GM23338 (cell line): Measurements from ENCODE around the gene DLG2. TPM values are rescaled to one million over a fixed set of nuclear protein-coding genes. Genes with fewer than 3 reads are reported as not detected.

ENCODE experiments used
- ATAC-seq: fragments of 200-7000 bp; cut with Tn5 transposase; 3 replicates; pipeline ENCODE4 v1.9.1; 2020
- DNase-seq: peaks from one replicate; pipeline ENCODE4 v3.0.0-alpha.2; 2015; ENCODE audit warnings: low spot score
- H2AFZ ChIP-seq: fragments of 200-600 bp; sonication (generic); 2 replicates; pipeline ENCODE4 v1.8.0; 2016; ENCODE audit warnings: antibody characterized with exemption, mild to moderate bottlenecking, moderate library complexity
- H3F3A ChIP-seq: fragments of 200-600 bp; sonication (generic); replicated peaks from 2 replicates; pipeline ENCODE4 v1.8.0; 2017; ENCODE audit warnings: antibody characterized with exemption, mixed run types, low read depth
- H3K27ac ChIP-seq: fragments of 200-600 bp; sonication (generic); 2 replicates; pipeline ENCODE4 v1.6.1; 2016; ENCODE audit warnings: low read depth
- H3K27me3 ChIP-seq: fragments of 200-600 bp; sonication (generic); 2 replicates; pipeline ENCODE4 v1.8.0; 2016; ENCODE audit warnings: mild to moderate bottlenecking, mixed run types, moderate library complexity; ENCODE audit not compliant: insufficient read depth
- H3K36me3 ChIP-seq: fragments of 200-600 bp; sonication (generic); 2 replicates; pipeline ENCODE4 v1.8.0; 2016; ENCODE audit warnings: mild to moderate bottlenecking; ENCODE audit not compliant: insufficient read depth
- H3K4me1 ChIP-seq: fragments of 200-600 bp; sonication (generic); 2 replicates; pipeline ENCODE4 v1.8.0; 2016; ENCODE audit warnings: mild to moderate bottlenecking, moderate library complexity; ENCODE audit not compliant: insufficient read depth
- H3K4me2 ChIP-seq: fragments of 200-600 bp; sonication (generic); 2 replicates; pipeline ENCODE4 v1.7.1; 2017; ENCODE audit warnings: mixed run types
- H3K4me3 ChIP-seq: fragments of 200-600 bp; sonication (generic); 2 replicates; pipeline ENCODE4 v1.6.1; 2016; ENCODE audit warnings: mixed run types
- H3K79me2 ChIP-seq: fragments of 200-600 bp; sonication (generic); replicated peaks from 2 replicates; pipeline ENCODE4 v1.8.0; 2017; ENCODE audit warnings: mild to moderate bottlenecking; ENCODE audit not compliant: insufficient read depth
- H3K9me2 ChIP-seq: fragments of 200-600 bp; sonication (generic); 2 replicates; pipeline ENCODE4 v1.8.0; 2017; ENCODE audit not compliant: insufficient read depth
- H4K20me1 ChIP-seq: fragments of 200-600 bp; sonication (generic); replicated peaks from 2 replicates; pipeline ENCODE4 v1.8.0; 2017; ENCODE audit warnings: mild to moderate bottlenecking; ENCODE audit not compliant: insufficient read depth
- H3K27ac Mint-ChIP-seq: 2 replicates; pipeline ENCODE4 v1.8.0; 2020; ENCODE audit warnings: inconsistent platforms, mild to moderate bottlenecking, moderate library complexity, mixed read lengths
- H3K27me3 Mint-ChIP-seq: 3 replicates; pipeline ENCODE4 v1.8.0; 2022; ENCODE audit warnings: low read depth, mild to moderate bottlenecking, moderate library complexity, mixed read lengths, inconsistent platforms; ENCODE audit not compliant: insufficient read depth, poor library complexity
- H3K36me3 Mint-ChIP-seq: 3 replicates; pipeline ENCODE4 v1.8.0; 2021; ENCODE audit warnings: low read depth, mild to moderate bottlenecking, inconsistent platforms, moderate library complexity, mixed read lengths
- H3K4me1 Mint-ChIP-seq: 3 replicates; pipeline ENCODE4 v1.8.0; 2020; ENCODE audit warnings: mild to moderate bottlenecking, inconsistent platforms, mixed read lengths
- H3K4me3 Mint-ChIP-seq: 3 replicates; pipeline ENCODE4 v1.8.0; 2021; ENCODE audit warnings: moderate library complexity, mild to moderate bottlenecking, inconsistent platforms, mixed read lengths
- H3K9me3 Mint-ChIP-seq: 3 replicates; pipeline ENCODE4 v1.8.0; 2020; ENCODE audit warnings: moderate library complexity, mild to moderate bottlenecking, inconsistent platforms, mixed read lengths
- CREB1 ChIP-seq: fragments of 250-450 bp; sonication (Bioruptor Pico); IDR thresholded peaks from 2 replicates; pipeline ENCODE4 v1.5.0; 2020; ENCODE audit warnings: low read depth, mild to moderate bottlenecking, moderate library complexity
- CTCF ChIP-seq, 2 experiments: fragments of 200-600 bp in 1 of 2; sonication (generic) in 1 of 2; conservative IDR thresholded peaks; 2 replicates each; pipeline versions ENCODE4 v1.5.1 to v1.6.1; 2016 to 2017; ENCODE audit warnings: antibody characterized with exemption in 2 of 2, low read depth in 2 of 2, mild to moderate bottlenecking in 2 of 2, moderate library complexity in 1 of 2
- ETS1 ChIP-seq: IDR thresholded peaks from 2 replicates; pipeline ENCODE4 v1.6.1; 2016; ENCODE audit warnings: antibody characterized with exemption
- EZH2 ChIP-seq: fragments of 200-600 bp; sonication (generic); IDR thresholded peaks from one replicate; pipeline ENCODE4 v1.8.0; 2017; ENCODE audit warnings: antibody characterized with exemption, mild to moderate bottlenecking, low read depth; ENCODE audit not compliant: unreplicated experiment
- EZH2phosphoT487 ChIP-seq: fragments of 200-600 bp; sonication (generic); IDR thresholded peaks from one replicate; pipeline ENCODE4 v1.8.1; 2018; ENCODE audit warnings: antibody characterized with exemption; ENCODE audit not compliant: unreplicated experiment
- JUNB ChIP-seq: IDR thresholded peaks from one replicate; pipeline ENCODE4 v1.6.1; 2016; ENCODE audit warnings: antibody characterized with exemption; ENCODE audit not compliant: unreplicated experiment
- NANOG ChIP-seq: IDR thresholded peaks from 2 replicates; pipeline ENCODE4 v1.6.1; 2016; ENCODE audit warnings: antibody characterized with exemption, borderline replicate concordance
- POLR2AphosphoS5 ChIP-seq: IDR thresholded peaks from 2 replicates; pipeline ENCODE4 v1.6.1; 2016; ENCODE audit warnings: antibody characterized with exemption, low read depth
- REST ChIP-seq: IDR thresholded peaks from one replicate; pipeline ENCODE4 v1.6.1; 2018; ENCODE audit warnings: antibody characterized with exemption; ENCODE audit not compliant: unreplicated experiment
- STAT1 ChIP-seq: IDR thresholded peaks from one replicate; pipeline ENCODE4 v1.6.1; 2016; ENCODE audit warnings: antibody characterized with exemption; ENCODE audit not compliant: unreplicated experiment
- ZNF114 ChIP-seq: fragments of 250-450 bp; sonication (Bioruptor Pico); IDR thresholded peaks from 2 replicates; pipeline ENCODE4 v1.5.0; 2020; ENCODE audit warnings: mild to moderate bottlenecking, moderate library complexity
- ZNF331 ChIP-seq: fragments of 250-450 bp; sonication (Bioruptor Pico); IDR thresholded peaks from 2 replicates; pipeline ENCODE4 v1.5.0; 2020; ENCODE audit warnings: low read depth, mild to moderate bottlenecking, moderate library complexity
- ZNF462 ChIP-seq: fragments of 250-450 bp; sonication (Bioruptor Pico); IDR thresholded peaks from 2 replicates; pipeline ENCODE4 v1.5.0; 2020; ENCODE audit warnings: mild to moderate bottlenecking, moderate library complexity
- polyA plus RNA-seq: library from polyadenylated mRNA; unstranded; fragments of >200 nt; fragmentation: Nextera tagmentation; extraction: Ambion mirVana; gene quantifications from 2 replicates; pipeline ENCODE4 v1.2.1, GENCODE V29; 2016
- total RNA-seq: library from RNA; depleted of rRNA; stranded (reverse); fragments of >200 nt; shearing (Covaris generic); gene quantifications from 2 replicates; pipeline ENCODE4 v1.2.3, GENCODE V29; 2014

DLG2 gene
- total and polyA plus RNA-seq, 2 experiments from 2014 or later = 19.8 to 21.5 TPM

- 0 out of 3 replicates have a peak, but pooled peaks cover 3% of the 10 kb centered on the region for H3K4me1 Mint-ChIP-seq
- Histone ChIP-seq H3K36me3 (no peaks in the 10 kb centered on the region), H3K27me3 (peaks cover 33% of the 10 kb centered on the region; the same call in 1 of the 2 replicates), H3K9me2 (no peaks in the 10 kb centered on the region), H2AFZ (no peak overlapping the region), H3K4me1 (0 out of 2 replicates have a peak, but pooled peaks cover under 1% of the 10 kb centered on the region), H3F3A (no peaks in the 10 kb centered on the region), H3K4me3 (no peak overlapping the region), H3K79me2 (no peaks in the 10 kb centered on the region), H3K27ac (no peak overlapping the region), H3K4me2 (no peak overlapping the region), H4K20me1 (no peaks in the 10 kb centered on the region)
- ATAC-seq (peak; percentile 62), DNase-seq (peak; percentile 46)
- TF ChIP-seq ZNF462 (CRISPR knock-in tag) (no peak), NANOG (no peak), ZNF331 (CRISPR knock-in tag) (no peak), CTCF (conservative IDR thresholded peaks at IDR 0.05; ENCODE audit: low read depth in 2 of 2) (no peak), JUNB (no peak), REST (no peak), CREB1 (CRISPR knock-in tag) (no peak), EZH2phosphoT487 (no peak), STAT1 (no peak), POLR2AphosphoS5 (no peak), EZH2 (no peak), ZNF114 (CRISPR knock-in tag) (no peak), ETS1 (no peak)
- H3K27ac Mint-ChIP-seq = no peak overlapping the region
- H3K36me3 Mint-ChIP-seq = peaks cover 6% of the 10 kb centered on the region; the same call in 1 of the 3 replicates
- H3K9me3 Mint-ChIP-seq = peaks cover 20% of the 10 kb centered on the region; the same call in 2 of the 3 replicates
- no peak overlapping the region for H3K4me3 Mint-ChIP-seq
- peaks cover 3% of the 10 kb centered on the region for H3K27me3 Mint-ChIP-seq
These were observed 45.2 kb upstream of the DLG2 start for GRCh38 chr11:85672105-85672902.
